Endothelial cell of umbilical vein (primary cell): ENCODE measurements around the gene IGSF9B.

Experiments used
- JUN ChIP-seq: IDR thresholded peaks from 2 replicates; pipeline ENCODE4 v1.6.1; 2011; ENCODE audit warnings: borderline replicate concordance, low read depth; ENCODE audit not compliant: insufficient read length, insufficient read depth
- POLR2A ChIP-seq: IDR thresholded peaks from 2 replicates; pipeline ENCODE4 v1.6.1; 2012; ENCODE audit warnings: low read depth, mild to moderate bottlenecking, control low read depth, low read length
- POLR2AphosphoS5 ChIP-seq: IDR thresholded peaks from 2 replicates; pipeline ENCODE4 v1.6.1; 2012; ENCODE audit warnings: low read depth, mild to moderate bottlenecking, control low read depth, low read length, moderate library complexity; ENCODE audit not compliant: insufficient read depth
- TF ChIP-seq, protein P1 (sequence below), 2 donors: IDR thresholded peaks; 1 replicate in 1 of 2; 2 replicates in 1 of 2; pipeline ENCODE4 v1.5.1; 2011; ENCODE audit warnings: low read length in 2 of 2, mild to moderate bottlenecking in 2 of 2, moderate library complexity in 2 of 2, control low read depth in 1 of 2, inconsistent platforms in 1 of 2, low read depth in 1 of 2; ENCODE audit not compliant: insufficient read depth in 1 of 2; ENCODE audit errors: extremely low read depth in 1 of 2

DNA sequence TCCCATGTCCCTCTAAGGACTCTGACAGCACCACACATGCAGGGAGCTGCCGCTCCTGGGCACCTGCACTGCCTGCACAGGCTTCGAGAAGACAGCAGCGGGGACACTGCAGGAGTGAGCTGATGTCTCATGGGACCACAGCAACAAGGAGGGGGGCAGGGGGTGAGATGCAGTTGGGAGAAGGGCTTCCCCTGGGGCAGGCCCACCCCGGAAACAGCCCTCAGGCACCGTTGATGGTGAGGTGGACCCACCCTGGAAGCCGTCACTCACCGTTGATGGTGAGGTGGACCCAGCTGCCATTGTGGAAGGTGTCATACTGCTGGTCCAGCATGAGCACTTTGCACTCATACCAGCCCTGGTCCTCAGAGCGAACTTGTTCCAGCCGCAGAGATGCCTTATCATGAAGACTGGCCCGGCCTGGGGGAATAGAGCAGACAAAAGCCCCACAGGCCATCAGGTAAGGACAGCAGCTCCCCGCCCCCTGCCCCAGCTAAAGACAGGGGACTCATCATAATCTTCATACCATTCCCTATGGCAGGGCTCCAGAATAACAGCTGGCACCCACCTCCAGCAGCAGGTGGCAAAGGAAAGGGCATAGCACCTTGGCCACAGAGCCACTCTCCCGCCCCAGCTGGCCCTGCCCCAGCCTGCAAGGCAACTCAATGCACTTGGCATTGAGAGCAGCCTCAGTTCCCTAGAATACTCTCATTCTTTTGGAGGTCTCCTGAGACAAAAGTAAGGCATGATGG, 12.6 kb downstream of the IGSF9B start:
- TF ChIP-seq, protein P1, sequence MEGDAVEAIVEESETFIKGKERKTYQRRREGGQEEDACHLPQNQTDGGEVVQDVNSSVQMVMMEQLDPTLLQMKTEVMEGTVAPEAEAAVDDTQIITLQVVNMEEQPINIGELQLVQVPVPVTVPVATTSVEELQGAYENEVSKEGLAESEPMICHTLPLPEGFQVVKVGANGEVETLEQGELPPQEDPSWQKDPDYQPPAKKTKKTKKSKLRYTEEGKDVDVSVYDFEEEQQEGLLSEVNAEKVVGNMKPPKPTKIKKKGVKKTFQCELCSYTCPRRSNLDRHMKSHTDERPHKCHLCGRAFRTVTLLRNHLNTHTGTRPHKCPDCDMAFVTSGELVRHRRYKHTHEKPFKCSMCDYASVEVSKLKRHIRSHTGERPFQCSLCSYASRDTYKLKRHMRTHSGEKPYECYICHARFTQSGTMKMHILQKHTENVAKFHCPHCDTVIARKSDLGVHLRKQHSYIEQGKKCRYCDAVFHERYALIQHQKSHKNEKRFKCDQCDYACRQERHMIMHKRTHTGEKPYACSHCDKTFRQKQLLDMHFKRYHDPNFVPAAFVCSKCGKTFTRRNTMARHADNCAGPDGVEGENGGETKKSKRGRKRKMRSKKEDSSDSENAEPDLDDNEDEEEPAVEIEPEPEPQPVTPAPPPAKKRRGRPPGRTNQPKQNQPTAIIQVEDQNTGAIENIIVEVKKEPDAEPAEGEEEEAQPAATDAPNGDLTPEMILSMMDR (IDR thresholded peaks at IDR 0.05; ENCODE audit: extremely low read depth in 1 of 2, insufficient read depth in 1 of 2, low read depth in 1 of 2, low read length in 2 of 2), result no peak
- no peak for TF ChIP-seq POLR2A
- no peak for TF ChIP-seq POLR2AphosphoS5
- no peak for TF ChIP-seq JUN
